Transverse colon (tissue), 3 donors: ENCODE measurements around the gene RBMX.

Experiments
- CTCF ChIP-seq, 5 experiments: fragments of 200-600 bp in 3 of 5; fragments of 450-650 bp in 2 of 5; sonication (generic) in 3 of 5; IDR thresholded peaks; 1 replicate in 2 of 5; 2 replicates in 3 of 5; pipeline ENCODE4 v1.5.1; 2016 to 2017; ENCODE audit warnings: antibody characterized with exemption in 5 of 5, inconsistent platforms in 3 of 5, mild to moderate bottlenecking in 2 of 5, moderate library complexity in 1 of 5
- EP300 ChIP-seq: sonication (generic); formaldehyde crosslinking; IDR thresholded peaks from one replicate; pipeline ENCODE4 v1.6.1; 2017; ENCODE audit warnings: antibody characterized with exemption, low read depth
- POLR2A ChIP-seq: fragments of 450-650 bp; IDR thresholded peaks from one replicate; pipeline ENCODE4 v1.6.1; 2016; ENCODE audit warnings: antibody characterized with exemption, mild to moderate bottlenecking, moderate library complexity

GRCh38 chrX:136896121-136896914 is 15.8 kb upstream of the RBMX start:
- TF ChIP-seq CTCF (IDR thresholded peaks at IDR 0.05) = no peak
- no peak for TF ChIP-seq EP300
- no peak for TF ChIP-seq POLR2A
